K562 (cell line): ENCODE measurements around the gene RING1. TPM values are rescaled to one million over a fixed set of nuclear protein-coding genes. Genes with fewer than 3 reads are reported as not detected.

Experiments
- ATAC-seq: fragments of 200-7000 bp; cut with Tn5 transposase; 3 replicates; pipeline ENCODE4 v1.9.1; 2020; ENCODE audit warnings: moderate library complexity
- BruUV-seq: library from RNA; stranded (reverse); fragments of 400-500 nt; replicated peaks from 2 replicates; lab custom pipeline; 2021; lab: Mats Ljungman, UMichigan
- CTCF ChIA-PET: fragments of 300-600 bp; formaldehyde crosslinking; extraction: SDS; loops from one replicate; lab custom pipeline; 2021; ENCODE audit warnings: low intra/inter-chr PET ratio; lab: Yijun Ruan, JAX
- POLR2A ChIA-PET: fragments of 300-600, 350-650 bp; sonication (Branson Sonifier 250); formaldehyde crosslinking; extraction: SDS; loops from one replicate; lab custom pipeline; 2021; ENCODE audit warnings: antibody characterized with exemption, inconsistent platforms; lab: Yijun Ruan, JAX
- DNase-seq, 4 experiments: peaks; one replicate each; pipeline versions ENCODE4 v3.0.0 to v3.0.0-alpha.2; 2011 to 2018; ENCODE audit warnings: low spot score in 3 of 4, mixed read lengths in 3 of 4; ENCODE audit errors: extremely low read depth in 1 of 4
- FAIRE-seq: peaks from 2 replicates; lab custom pipeline; 2011; peaks lifted over from hg19 to GRCh38; lab: Jason Lieb, UNC
- H2AFZ ChIP-seq: 2 replicates; pipeline ENCODE4 v1.6.0; 2011; ENCODE audit warnings: low read depth, low read length, control low read depth, inconsistent platforms
- H3K27ac ChIP-seq: fragments of 200-600 bp; 3 replicates; pipeline ENCODE4 v1.8.0; 2011; ENCODE audit warnings: low read depth, mild to moderate bottlenecking, control low read depth, inconsistent platforms, low read length, moderate library complexity, mixed read lengths; ENCODE audit errors: extremely low read depth
- H3K27me3 ChIP-seq, 2 experiments: fragments of 300-600 bp in 1 of 2; 2 replicates in 1 of 2; 3 replicates in 1 of 2; pipeline versions ENCODE4 v1.6.0 to v1.8.0; 2011; ENCODE audit warnings: inconsistent platforms in 2 of 2, low read length in 2 of 2, mild to moderate bottlenecking in 1 of 2, mixed read lengths in 1 of 2, moderate library complexity in 1 of 2; ENCODE audit not compliant: control insufficient read depth in 2 of 2, insufficient read depth in 2 of 2
- H3K36me3 ChIP-seq: fragments of 300-600 bp; 3 replicates; pipeline ENCODE4 v1.8.0; 2011; ENCODE audit warnings: mild to moderate bottlenecking, low read length, inconsistent platforms; ENCODE audit not compliant: control insufficient read depth, insufficient read depth
- H3K4me1 ChIP-seq, 2 experiments: fragments of 200-600 bp in 1 of 2; replicated peaks in 1 of 2; 2 replicates in 1 of 2; 3 replicates in 1 of 2; pipeline versions ENCODE4 v1.5.1 to v1.8.0; 2011; ENCODE audit warnings: inconsistent platforms in 2 of 2, low read length in 2 of 2, mild to moderate bottlenecking in 1 of 2, mixed read lengths in 1 of 2, moderate library complexity in 1 of 2; ENCODE audit not compliant: control insufficient read depth in 2 of 2, insufficient read depth in 2 of 2
- H3K4me2 ChIP-seq: 2 replicates; pipeline ENCODE4 v1.6.1; 2011; ENCODE audit warnings: low read length, control low read depth, inconsistent platforms, mixed read lengths; ENCODE audit not compliant: insufficient read depth
- H3K4me3 ChIP-seq: fragments of 200-600 bp; sonication (generic), shearing (Covaris generic); 2 replicates; pipeline ENCODE4 v1.5.1; 2016; ENCODE audit warnings: control low read depth, inconsistent platforms
- H3K79me2 ChIP-seq: fragments of 200-600 bp; 3 replicates; pipeline ENCODE4 v1.8.0; 2011; ENCODE audit warnings: low read length, inconsistent platforms; ENCODE audit not compliant: control insufficient read depth, insufficient read depth
- H3K9ac ChIP-seq, 2 experiments: 2 replicates each; pipeline versions ENCODE4 v1.6.0 to v1.6.1; 2011; ENCODE audit warnings: low read depth in 2 of 2, low read length in 2 of 2, control low read depth in 1 of 2, inconsistent platforms in 1 of 2, mild to moderate bottlenecking in 1 of 2, mixed read lengths in 1 of 2; ENCODE audit not compliant: insufficient read depth in 1 of 2
- H3K9me1 ChIP-seq: one replicate; pipeline ENCODE4 v1.6.0; 2011; ENCODE audit warnings: inconsistent platforms, mild to moderate bottlenecking, low read length, moderate library complexity; ENCODE audit not compliant: control insufficient read depth, insufficient read depth
- H3K9me3 ChIP-seq: replicated peaks from 2 replicates; pipeline ENCODE4 v1.5.1; 2011; ENCODE audit warnings: low read depth, low read length, inconsistent platforms; ENCODE audit not compliant: control insufficient read depth, insufficient read depth
- H4K20me1 ChIP-seq: replicated peaks from 2 replicates; pipeline ENCODE4 v1.6.1; 2011; ENCODE audit warnings: low read length, inconsistent platforms, mixed read lengths; ENCODE audit not compliant: control insufficient read depth, insufficient read depth
- CBFA2T3 ChIP-seq: fragments of 450-650 bp; IDR thresholded peaks from 2 replicates; pipeline ENCODE4 v1.6.1; 2017
- NFYB ChIP-seq: IDR thresholded peaks from 2 replicates; pipeline ENCODE4 v1.6.1; 2011; ENCODE audit warnings: mild to moderate bottlenecking, moderate library complexity; ENCODE audit not compliant: insufficient read length; ENCODE audit errors: extremely low read depth
- POLR2AphosphoS2 ChIP-seq: IDR thresholded peaks from 2 replicates; pipeline ENCODE4 v1.6.1; 2012; ENCODE audit warnings: low read length, improper control_type of control experiment
- POLR2H ChIP-seq: IDR thresholded peaks from 2 replicates; pipeline ENCODE4 v1.6.1; 2016; ENCODE audit warnings: missing genetic modification characterization, low read depth, mild to moderate bottlenecking, control low read depth, missing compliant biosample characterization, moderate library complexity
- POLR3A ChIP-seq: IDR thresholded peaks from 2 replicates; pipeline ENCODE4 v1.6.1; 2011; ENCODE audit warnings: borderline replicate concordance, mild to moderate bottlenecking, moderate library complexity; ENCODE audit not compliant: insufficient read length, insufficient read depth; ENCODE audit errors: extremely low read depth
- SMARCB1 ChIP-seq: IDR thresholded peaks from 2 replicates; pipeline ENCODE4 v1.6.1; 2011; ENCODE audit warnings: improper control_type of control experiment, low read depth; ENCODE audit not compliant: insufficient read length
- TCF3 ChIP-seq: sonication (generic); formaldehyde crosslinking; IDR thresholded peaks from 2 replicates; pipeline ENCODE4 v1.4.0; 2020; ENCODE audit warnings: mild to moderate bottlenecking, missing genetic modification reagents
- TFE3 ChIP-seq: fragments of 450-650 bp; formaldehyde crosslinking; IDR thresholded peaks from 2 replicates; pipeline ENCODE4 v1.4.0; 2020; ENCODE audit warnings: mild to moderate bottlenecking, mixed read lengths
- THRA ChIP-seq: fragments of 450-650 bp; IDR thresholded peaks from 2 replicates; pipeline ENCODE4 v1.6.1; 2017; ENCODE audit warnings: mild to moderate bottlenecking, moderate library complexity
- ZBTB11 ChIP-seq, 3 experiments: fragments of 200-800 bp in 1 of 3; fragments of 250-450 bp in 1 of 3; fragments of 450-650 bp in 1 of 3; sonication (Bioruptor Pico) in 1 of 3; sonication (Bioruptor generic) in 1 of 3; formaldehyde crosslinking in 1 of 3; IDR thresholded peaks; 2 replicates each; pipeline versions ENCODE4 v1.6.1 to v1.8.0; 2016 to 2022; ENCODE audit warnings: mild to moderate bottlenecking in 2 of 3, missing genetic modification characterization in 2 of 3, missing compliant biosample characterization in 1 of 3, moderate library complexity in 1 of 3
- ZBTB34 ChIP-seq: fragments of 250-450 bp; sonication (Bioruptor Pico); IDR thresholded peaks from 2 replicates; pipeline ENCODE4 v1.8.0; 2021; ENCODE audit warnings: mild to moderate bottlenecking, moderate library complexity
- ZC3H11A ChIP-seq: IDR thresholded peaks from 2 replicates; pipeline ENCODE4 v1.6.1; 2012; ENCODE audit warnings: low read depth, low read length, improper control_type of control experiment
- ZNF12 ChIP-seq: sonication (generic); formaldehyde crosslinking; IDR thresholded peaks from 2 replicates; pipeline ENCODE4 v1.4.0; 2020; ENCODE audit warnings: mild to moderate bottlenecking, missing genetic modification reagents
- ZNF232 ChIP-seq: sonication (generic); formaldehyde crosslinking; IDR thresholded peaks from 2 replicates; pipeline ENCODE4 v1.8.0; 2022; ENCODE audit warnings: mild to moderate bottlenecking, missing genetic modification reagents
- ZNF589 ChIP-seq: fragments of 200-800 bp; sonication (Bioruptor generic); IDR thresholded peaks from 2 replicates; pipeline ENCODE4 v1.6.1; 2016; ENCODE audit warnings: low read depth, missing genetic modification characterization, missing compliant biosample characterization
- WGBS: fragments of 100-300 bp; shearing (Covaris generic); methylation state at CpG from one replicate; pipeline ENCODE4 v1.1.6; 2016; ENCODE audit warnings: low coverage, mixed read lengths; ENCODE audit not compliant: insufficient coverage; ENCODE audit errors: missing lambda C conversion rate; 5-methylcytosine and 5-hydroxymethylcytosine counted together
- in situ Hi-C: fragments of 300-500 bp; cut with MboI; formaldehyde crosslinking; loops from 4 replicates; pipeline ENCODE4 v1.15.0; 2018; ENCODE audit warnings: inconsistent platforms, mixed read lengths
- intact Hi-C: fragments of 100-400 bp; cut with micrococcal nuclease; formaldehyde crosslinking; loops from 2 replicates; pipeline ENCODE4 v1.14.2; 2022
- polyA plus RNA-seq, 8 experiments: library from polyadenylated mRNA; depleted of rRNA in 4 of 8; stranded (reverse) in 5 of 8; unstranded in 3 of 8; fragments of >200 nt; fragmentation: Nextera tagmentation in 2 of 8; fragmentation: Illumina TruSeq in 1 of 8; extraction: Ambion mirVana in 2 of 8; extraction: Trizol in 1 of 8; gene quantifications; 2 replicates each; pipeline versions ENCODE4 v1.2.1 to v1.2.3, GENCODE V29; 2011 to 2014; ENCODE audit warnings: inconsistent platforms in 1 of 8, missing spikeins in 1 of 8
- total RNA-seq, 7 experiments: library from RNA; depleted of rRNA in 6 of 7; stranded (reverse); fragments of >200 nt in 6 of 7; fragmentation: Illumina TruSeq in 2 of 7; extraction: Trizol in 2 of 7; gene quantifications; 2 replicates each; pipeline versions ENCODE4 v1.2.1 to v1.2.3, GENCODE V29; 2011 to 2021; ENCODE audit warnings: low replicate concordance in 1 of 7

RING1 gene
- total and polyA plus RNA-seq, 9 of the 15 experiments (the other 6 are each of a cell fraction or from before 2014, with no cell fraction given), result 4.2 to 59.1 (median 36.9) TPM

GRCh38 chr6:33166363-33166762, 41.9 kb upstream of the RING1 start:
- no peak for DNase-seq
- Histone ChIP-seq H3K9me1 (no peaks in the 10 kb centered on the region), H2AFZ (no peak overlapping the region), H3K36me3 (no peaks in the 10 kb centered on the region), H3K4me3 (no peak overlapping the region), H4K20me1 (peaks cover 4% of the 10 kb centered on the region; the same call in 1 of the 2 replicates), H3K27ac (no peak overlapping the region), H3K27me3 (peaks cover 5 to 43% of the 10 kb centered on the region in 2 experiments; a peak in 3 of 5 replicates), H3K9ac (no peak overlapping the region), H3K79me2 (no peaks in the 10 kb centered on the region), H3K4me1 (peaks cover 7 to 27% of the 10 kb centered on the region in 2 experiments; a peak in 3 of 5 replicates), H3K9me3 (no peaks in the 10 kb centered on the region), H3K4me2 (no peak overlapping the region)
- ChIA-PET POLR2A (no interaction called here), CTCF (no interaction called here)
- ATAC-seq, result no peak
- BruUV-seq, result no TSS peak
- whole genome bisulfite sequencing, result 5% methylated on average over 6 of the region's 6 CpGs
- intact Hi-C loops (no loop called here), in situ Hi-C loops (no loop called here)
- FAIRE-seq, result no peak
- no peak for TF ChIP-seq ZC3H11A
- TF ChIP-seq ZBTB34 (CRISPR knock-in tag), result no peak
- no peak for TF ChIP-seq ZNF232 (CRISPR knock-in tag)
- TF ChIP-seq POLR3A, result no peak
- no peak for TF ChIP-seq NFYB
- TF ChIP-seq ZBTB11 (CRISPR knock-in tag; IDR thresholded peaks at IDR 0.05), result no peak
- no peak for TF ChIP-seq CBFA2T3
- no peak for TF ChIP-seq ZNF12 (CRISPR knock-in tag)
- no peak for TF ChIP-seq POLR2AphosphoS2
- TF ChIP-seq ZNF589 (CRISPR knock-in tag), result no peak
- no peak for TF ChIP-seq TFE3 (CRISPR knock-in tag)
- TF ChIP-seq POLR2H (tag), result no peak
- no peak for TF ChIP-seq THRA
- TF ChIP-seq SMARCB1, result no peak
- TF ChIP-seq TCF3 (CRISPR knock-in tag), result no peak
